H1 (cell line): ENCODE results near the gene OR10G3. TPM values are rescaled to one million over a fixed set of nuclear protein-coding genes. Genes with fewer than 3 reads are reported as not detected.

Source experiments
- ASH2L ChIP-seq: fragments of 200-600, 300-600 bp; sonication (generic); IDR thresholded peaks from one replicate; pipeline ENCODE4 v1.7.1; 2017; ENCODE audit warnings: low read length
- ATF2 ChIP-seq: IDR thresholded peaks from 2 replicates; pipeline ENCODE4 v1.6.1; 2012; ENCODE audit warnings: low read length, inconsistent platforms
- GABPA ChIP-seq: IDR thresholded peaks from 2 replicates; pipeline ENCODE4 v1.6.1; 2011; ENCODE audit warnings: mild to moderate bottlenecking, low read length, moderate library complexity, borderline replicate concordance; ENCODE audit not compliant: insufficient read depth
- HDAC2 ChIP-seq, 2 experiments: fragments of 300-600 bp in 1 of 2; sonication (generic) in 1 of 2; IDR thresholded peaks; 2 replicates each; pipeline ENCODE4 v1.6.1; 2011 to 2012; ENCODE audit warnings: low read depth in 2 of 2, low read length in 2 of 2, mild to moderate bottlenecking in 2 of 2, moderate library complexity in 2 of 2, borderline replicate concordance in 1 of 2, inconsistent platforms in 1 of 2
- JUN ChIP-seq: IDR thresholded peaks from 2 replicates; pipeline ENCODE4 v1.6.1; 2011; ENCODE audit warnings: low read depth, mild to moderate bottlenecking, improper control_type of control experiment, low read length
- POLR2A ChIP-seq, 2 experiments: IDR thresholded peaks; 1 replicate in 1 of 2; 2 replicates in 1 of 2; pipeline ENCODE4 v1.6.1; 2011; ENCODE audit warnings: low read depth in 2 of 2, low read length in 2 of 2, mild to moderate bottlenecking in 2 of 2; ENCODE audit errors: control extremely low read depth in 1 of 2
- POLR2AphosphoS5 ChIP-seq: IDR thresholded peaks from 2 replicates; pipeline ENCODE4 v1.6.1; 2011; ENCODE audit warnings: low read depth, low read length
- SIN3A ChIP-seq, 2 experiments: IDR thresholded peaks in 1 of 2; conservative IDR thresholded peaks in 1 of 2; 2 replicates each; pipeline ENCODE4 v1.6.1; 2011 to 2012; ENCODE audit warnings: low read length in 2 of 2, improper control_type of control experiment in 1 of 2, low read depth in 1 of 2, mild to moderate bottlenecking in 1 of 2
- SP2 ChIP-seq: IDR thresholded peaks from 2 replicates; pipeline ENCODE4 v1.6.1; 2012; ENCODE audit warnings: mild to moderate bottlenecking, low read length, inconsistent platforms
- SRF ChIP-seq: IDR thresholded peaks from 2 replicates; pipeline ENCODE4 v1.6.1; 2011; ENCODE audit warnings: mild to moderate bottlenecking, low read depth, low read length, moderate library complexity
- TAF1 ChIP-seq: IDR thresholded peaks from 2 replicates; pipeline ENCODE4 v1.6.1; 2011; ENCODE audit warnings: mild to moderate bottlenecking, low read depth, low read length
- TAF7 ChIP-seq: optimal IDR thresholded peaks from 2 replicates; pipeline ENCODE3; 2011; ENCODE audit warnings: low read depth, mild to moderate bottlenecking, inconsistent platforms, low read length, moderate library complexity, borderline replicate concordance
- TBP ChIP-seq: IDR thresholded peaks from 2 replicates; pipeline ENCODE4 v1.6.1; 2011; ENCODE audit warnings: low read depth, low read length, improper control_type of control experiment
- TEAD4 ChIP-seq: IDR thresholded peaks from 2 replicates; pipeline ENCODE4 v1.6.1; 2012; ENCODE audit warnings: low read depth, low read length, inconsistent platforms, mixed read lengths
- YY1 ChIP-seq: IDR thresholded peaks from 2 replicates; pipeline ENCODE4 v1.6.1; 2011; ENCODE audit warnings: low read depth, mild to moderate bottlenecking, low read length
- polyA plus RNA-seq, 7 experiments: library from polyadenylated mRNA; depleted of rRNA in 3 of 7; stranded (reverse) in 5 of 7; unstranded in 2 of 7; fragments of >200 nt in 5 of 7; fragments of 200-250 nt in 2 of 7; gene quantifications; 1 replicate in 5 of 7; 2 replicates in 1 of 7; 4 replicates in 1 of 7; pipeline versions ENCODE4 v1.2.1 to v1.2.3, GENCODE V29; 2011 to 2013; ENCODE audit warnings: missing spikeins in 2 of 7, mixed read lengths in 2 of 7
- total RNA-seq: library from RNA; stranded (reverse); fragmentation: NEBNext Ultra II Directional; extraction: Animal tissue kit (Norgen Biotek cat#: 25700); gene quantifications from 2 replicates; pipeline ENCODE4 v1.2.1, GENCODE V29; 2021

The OR10G3 gene
- total and polyA plus RNA-seq, 2 of the 8 experiments (the other 6 are each of a cell fraction or from before 2014, with no cell fraction given) = not detected

- TF ChIP-seq GABPA (no peak), ASH2L (peak; percentile 40), POLR2A (IDR thresholded peaks at IDR 0.05; ENCODE audit: control extremely low read depth in 1 of 2, low read depth in 2 of 2, low read length in 2 of 2) (peak; percentile 74 to 88), TAF1 (peak; percentile 72), TBP (peak; percentile 85), JUN (no peak), SP2 (no peak), TAF7 (peak; percentile 34), SIN3A (conservative IDR thresholded peaks at IDR 0.05 in 1 of 2, IDR thresholded peaks at IDR 0.05 in 1 of 2; ENCODE audit: low read depth in 1 of 2, low read length in 2 of 2) (0 out of 4 replicates have a peak, but pooled peaks have one; percentile 24 to 45), POLR2AphosphoS5 (peak; percentile 84), YY1 (peak; percentile 9; the same call in 1 of the 2 replicates), TEAD4 (no peak), ATF2 (no peak; the same call in 1 of the 2 replicates), SRF (peak; percentile 37; the same call in 1 of the 2 replicates), HDAC2 (IDR thresholded peaks at IDR 0.05; ENCODE audit: borderline replicate concordance in 1 of 2, low read depth in 2 of 2, low read length in 2 of 2) (0 out of 4 replicates have a peak, but pooled peaks of 1 of the 2 experiments have one; percentile 11)
- TF ChIP-seq, all 59 proteins: peak for 14
Observed at GRCh38 chr14:21534576-21534975, 45.3 kb downstream of the OR10G3 start (continued).
